CD8-positive, alpha-beta memory T cell (primary cell): ENCODE data around the gene VANGL2. TPM values are rescaled to one million over a fixed set of nuclear protein-coding genes. Genes with fewer than 3 reads are reported as not detected.
"Not testable (repeated sequence)": the region's sequence is repeated elsewhere in the genome, so short reads cannot be mapped to it uniquely, and the experiment has no call there.

Source experiments
- CTCF ChIA-PET: fragments of 350-600 bp; sonication (Branson Sonifier 250); formaldehyde crosslinking; loops from one replicate; lab custom pipeline; 2021; ENCODE audit warnings: antibody characterized with exemption; lab: Charles Lee
- POLR2A ChIA-PET: fragments of 350-600 bp; sonication (Branson Sonifier 250); formaldehyde crosslinking; loops from one replicate; lab custom pipeline; 2021; ENCODE audit warnings: antibody characterized with exemption; lab: Charles Lee
- DNase-seq, 5 donors: peaks; one replicate each; pipeline versions ENCODE4 v3.0.0 to v3.0.0-alpha.2; 2020 to 2022; ENCODE audit warnings: mixed read lengths in 1 of 5
- H3K27ac ChIP-seq: one replicate; pipeline ENCODE4 v1.7.0; 2013; ENCODE audit warnings: low read depth, mild to moderate bottlenecking, low read length, moderate library complexity
- H3K27me3 ChIP-seq: 2 replicates; pipeline ENCODE4 v1.7.0; 2013; ENCODE audit warnings: low read length, mild to moderate bottlenecking; ENCODE audit not compliant: insufficient read depth, poor library complexity, severe bottlenecking
- H3K36me3 ChIP-seq: 2 replicates; pipeline ENCODE4 v1.7.0; 2013; ENCODE audit warnings: mild to moderate bottlenecking, low read length, moderate library complexity; ENCODE audit not compliant: insufficient read depth
- H3K4me1 ChIP-seq: 2 replicates; pipeline ENCODE4 v1.7.0; 2013; ENCODE audit warnings: mild to moderate bottlenecking, low read length, moderate library complexity; ENCODE audit not compliant: insufficient read depth
- H3K4me3 ChIP-seq: 2 replicates; pipeline ENCODE4 v1.7.0; 2013; ENCODE audit warnings: mild to moderate bottlenecking, low read length
- H3K9me3 ChIP-seq: 2 replicates; pipeline ENCODE4 v1.7.0; 2013; ENCODE audit warnings: mild to moderate bottlenecking, low read length
- H3K27ac Mint-ChIP-seq, 8 donors: one replicate each; pipeline ENCODE4 v1.8.0; 2020 to 2021; ENCODE audit warnings: mixed read lengths in 8 of 8, mild to moderate bottlenecking in 6 of 8, inconsistent platforms in 3 of 8, moderate library complexity in 3 of 8
- H3K27me3 Mint-ChIP-seq, 2 donors: one replicate each; pipeline ENCODE4 v1.8.0; 2020 to 2021; ENCODE audit warnings: mixed read lengths in 2 of 2, mild to moderate bottlenecking in 1 of 2, moderate library complexity in 1 of 2
- H3K36me3 Mint-ChIP-seq, 3 donors: one replicate each; pipeline ENCODE4 v1.8.0; 2020 to 2021; ENCODE audit warnings: mixed read lengths in 3 of 3, inconsistent platforms in 1 of 3, mild to moderate bottlenecking in 1 of 3
- H3K4me1 Mint-ChIP-seq, 3 donors: one replicate each; pipeline ENCODE4 v1.8.0; 2020 to 2021; ENCODE audit warnings: mixed read lengths in 3 of 3, inconsistent platforms in 1 of 3, mild to moderate bottlenecking in 1 of 3
- H3K4me3 Mint-ChIP-seq, 7 donors: one replicate each; pipeline ENCODE4 v1.8.0; 2020 to 2021; ENCODE audit warnings: mixed read lengths in 7 of 7, mild to moderate bottlenecking in 6 of 7, moderate library complexity in 4 of 7, inconsistent platforms in 2 of 7
- H3K9me3 Mint-ChIP-seq, 5 donors: one replicate each; pipeline ENCODE4 v1.8.0; 2020 to 2022; ENCODE audit warnings: mixed read lengths in 5 of 5, mild to moderate bottlenecking in 3 of 5, moderate library complexity in 2 of 5, inconsistent platforms in 1 of 5
- polyA plus RNA-seq: library from polyadenylated mRNA; unstranded; fragments of 300-500 nt; fragmentation: Illumina TruSeq; gene quantifications from one replicate; pipeline ENCODE4 v1.2.3, GENCODE V29; 2021
- total RNA-seq, 2 experiments: library from RNA; stranded (reverse); gene quantifications; one replicate each; pipeline ENCODE4 v1.2.3, GENCODE V29; 2021

Gene VANGL2
- total and polyA plus RNA-seq, 3 experiments from 2014 or later: 0.04 to 0.07 TPM; not detected in 1

GRCh38 chr1:160371756-160372155 lies 28.6 kb upstream of the VANGL2 start:
- Mint-ChIP-seq H3K9me3 (no peaks in the 10 kb centered on the region), H3K36me3 (no peaks in the 10 kb centered on the region), H3K27me3 (peaks cover 0 to 8% of the 10 kb centered on the region in 2 donors), H3K27ac (no peak overlapping the region), H3K4me1 (peaks cover 13 to 14% (median 13%) of the 10 kb centered on the region in 3 donors), H3K4me3 (no peak overlapping the region)
- ChIA-PET POLR2A (no interaction called here), CTCF (interaction anchor here (1.7 kb wide), 1 partner anchor 17 kb away, joined by 7 read pairs; no protein-coding TSS in a partner anchor)
- no peak for DNase-seq
- Histone ChIP-seq H3K27me3 (no peaks in the 10 kb centered on the region), H3K27ac (no peak overlapping the region), H3K36me3 (no peaks in the 10 kb centered on the region), H3K4me3 (no peak overlapping the region), H3K4me1 (peaks cover 10% of the 10 kb centered on the region), H3K9me3 (no peaks in the 10 kb centered on the region)

GRCh38 chr1:160373696-160374095 lies 26.7 kb upstream of the VANGL2 start:
- Histone ChIP-seq H3K27me3 (no peaks in the 10 kb centered on the region), H3K4me1 (peaks cover 10% of the 10 kb centered on the region), H3K4me3 (no peak overlapping the region), H3K9me3 (no peaks in the 10 kb centered on the region), H3K27ac (no peak overlapping the region), H3K36me3 (no peaks in the 10 kb centered on the region)
- peak overlapping the region in 1 of 8 donors; percentile 55 for H3K27ac Mint-ChIP-seq
- CTCF ChIA-PET: interaction anchor here (1.7 kb wide), 1 partner anchor 82 kb away, joined by 3 read pairs; no protein-coding TSS in a partner anchor
- no peak for DNase-seq
- no peaks in the 10 kb centered on the region for H3K36me3 Mint-ChIP-seq
- H3K4me3 Mint-ChIP-seq: no peak overlapping the region
- peaks cover 0 to 5% of the 10 kb centered on the region in 2 donors for H3K27me3 Mint-ChIP-seq
- POLR2A ChIA-PET: interaction anchor here (0.7 kb wide), 1 partner anchor 112 kb away, joined by 3 read pairs; no protein-coding TSS in a partner anchor
- no peaks in the 10 kb centered on the region for H3K9me3 Mint-ChIP-seq
- H3K4me1 Mint-ChIP-seq: peaks cover 13 to 14% (median 14%) of the 10 kb centered on the region in 3 donors

GRCh38 chr1:160374306-160375110 lies 25.9 kb upstream of the VANGL2 start:
- no peak overlapping the region for H3K4me3 ChIP-seq
- ChIA-PET CTCF (interaction anchor here (0.7 to 1.4 kb wide), 4 partner anchors 24 to 232 kb away, joined by 3 to 6 read pairs (median 4); no protein-coding TSS in a partner anchor), POLR2A (interaction anchor here (0.6 kb wide), 1 partner anchor 190 kb away, joined by 3 read pairs; no protein-coding TSS in a partner anchor)
- H3K9me3 ChIP-seq: no peaks in the 10 kb centered on the region
- H3K9me3 Mint-ChIP-seq: no peaks in the 10 kb centered on the region
- no peak overlapping the region for H3K27ac ChIP-seq
- peaks cover 0 to 6% of the 10 kb centered on the region in 2 donors for H3K27me3 Mint-ChIP-seq
- H3K27me3 ChIP-seq: no peaks in the 10 kb centered on the region
- H3K4me3 Mint-ChIP-seq: no peak overlapping the region
- peaks cover 13 to 14% (median 14%) of the 10 kb centered on the region in 3 donors for H3K4me1 Mint-ChIP-seq
- DNase-seq: no peak
- H3K27ac Mint-ChIP-seq: peak overlapping the region in 2 of 8 donors; percentile 24 to 26
- no peaks in the 10 kb centered on the region for H3K36me3 Mint-ChIP-seq
- H3K4me1 ChIP-seq: peaks cover 10% of the 10 kb centered on the region
- no peaks in the 10 kb centered on the region for H3K36me3 ChIP-seq

GRCh38 chr1:160375788-160376524 lies 24.4 kb upstream of the VANGL2 start:
- Mint-ChIP-seq H3K36me3 (no peaks in the 10 kb centered on the region), H3K9me3 (no peaks in the 10 kb centered on the region), H3K27ac (peak overlapping the region in 4 of 8 donors; percentile 4 to 61 (median 37)), H3K4me3 (peak overlapping the region in 4 of 7 donors; percentile 34 to 52 (median 48)), H3K27me3 (peaks cover 0 to 6% of the 10 kb centered on the region in 2 donors), H3K4me1 (peaks cover 13 to 14% (median 14%) of the 10 kb centered on the region in 3 donors)
- H3K4me3 ChIP-seq: no peak overlapping the region
- peak in 1 of 5 donors; percentile 1 for DNase-seq
- H3K36me3 ChIP-seq: no peaks in the 10 kb centered on the region
- H3K4me1 ChIP-seq: peaks cover 10% of the 10 kb centered on the region
- H3K27ac ChIP-seq: no peak overlapping the region
- no peaks in the 10 kb centered on the region for H3K27me3 ChIP-seq
- ChIA-PET POLR2A (no interaction called here), CTCF (interaction anchor here (0.8 to 2.0 kb wide), 12 partner anchors 8 to 297 kb away, joined by 3 to 11 read pairs (median 4); partner anchors contain the start of genes KCNJ9 and NHLH1)
- H3K9me3 ChIP-seq: no peaks in the 10 kb centered on the region

GRCh38 chr1:160376525-160377131 lies 23.7 kb upstream of the VANGL2 start:
- H3K27ac ChIP-seq: no peak overlapping the region
- POLR2A ChIA-PET: no interaction called here
- H3K4me3 ChIP-seq: no peak overlapping the region
- no peaks in the 10 kb centered on the region for H3K9me3 ChIP-seq
- CTCF ChIA-PET: interaction anchor here (0.8 to 2.0 kb wide), 14 partner anchors 9 to 298 kb away, joined by 3 to 11 read pairs (median 4); partner anchors contain the start of genes IGSF8, KCNJ9 and NHLH1
- Mint-ChIP-seq H3K27ac (peak overlapping the region in 2 of 8 donors; percentile 68 to 69), H3K9me3 (no peaks in the 10 kb centered on the region), H3K27me3 (peaks cover 0 to 6% of the 10 kb centered on the region in 2 donors), H3K4me1 (peaks cover 13 to 14% (median 14%) of the 10 kb centered on the region in 3 donors), H3K4me3 (peak overlapping the region in 2 of 7 donors; percentile 49 to 52), H3K36me3 (no peaks in the 10 kb centered on the region)
- H3K36me3 ChIP-seq: no peaks in the 10 kb centered on the region
- H3K27me3 ChIP-seq: no peaks in the 10 kb centered on the region
- peaks cover 10% of the 10 kb centered on the region for H3K4me1 ChIP-seq
- peak in 2 of 5 donors; percentile 34 to 37 for DNase-seq

- H3K4me3 ChIP-seq: no peak overlapping the region
- Mint-ChIP-seq H3K36me3 (no peaks in the 10 kb centered on the region), H3K27ac (no peak overlapping the region), H3K27me3 (peaks cover 0 to 4% of the 10 kb centered on the region in 2 donors), H3K4me3 (no peak overlapping the region), H3K9me3 (no peaks in the 10 kb centered on the region), H3K4me1 (peaks cover 13 to 14% (median 14%) of the 10 kb centered on the region in 3 donors)
- H3K36me3 ChIP-seq: no peaks in the 10 kb centered on the region
- H3K27ac ChIP-seq: no peak overlapping the region
- H3K9me3 ChIP-seq: no peaks in the 10 kb centered on the region
- ChIA-PET CTCF (interaction anchor here (1.0 to 2.0 kb wide), 10 partner anchors 13 to 299 kb away, joined by 3 to 11 read pairs (median 5); partner anchors contain the start of genes IGSF8 and NHLH1), POLR2A (no interaction called here)
- peaks cover 10% of the 10 kb centered on the region for H3K4me1 ChIP-seq
- H3K27me3 ChIP-seq: no peaks in the 10 kb centered on the region
- DNase-seq: no peak
Observed at GRCh38 chr1:160377585-160378206, 22.7 kb upstream of the VANGL2 start.

- H3K9me3 ChIP-seq, H3K4me3 Mint-ChIP-seq, H3K27ac ChIP-seq, DNase-seq, POLR2A ChIA-PET, H3K27ac Mint-ChIP-seq, CTCF ChIA-PET, H3K9me3 Mint-ChIP-seq, H3K36me3 ChIP-seq, H3K4me1 ChIP-seq, H3K27me3 ChIP-seq, H3K4me3 ChIP-seq, H3K4me1 Mint-ChIP-seq: not testable (repeated sequence)
- Mint-ChIP-seq H3K36me3 (peaks cover 0 to 30% (median 2%) of the 10 kb centered on the region in 3 donors), H3K27me3 (peaks cover 7 to 12% of the 10 kb centered on the region in 2 donors)
Observed at GRCh38 chr1:160384812-160385211, 15.6 kb upstream of the VANGL2 start.
